GM15510 (cell line): ENCODE data around the gene MALRD1.

Experiments used
- POLR2A ChIP-seq: IDR thresholded peaks from 3 replicates; pipeline ENCODE4 v1.6.1; 2011; ENCODE audit warnings: borderline replicate concordance; ENCODE audit not compliant: insufficient read length; ENCODE audit errors: extremely low read depth

MALRD1 gene

GRCh38 chr10:19579761-19580545, 531.4 kb downstream of the MALRD1 start:
- TF ChIP-seq POLR2A: no peak

- no peak for TF ChIP-seq POLR2A
Measured at GRCh38 chr10:19580691-19581090, 532.1 kb downstream of the MALRD1 start.

- TF ChIP-seq POLR2A: no peak
Measured at GRCh38 chr10:19588608-19589007, 540.0 kb downstream of the MALRD1 start.

GRCh38 chr10:19592276-19592675, 543.7 kb downstream of the MALRD1 start:
- TF ChIP-seq POLR2A: no peak

GRCh38 chr10:19595212-19595845, 546.7 kb downstream of the MALRD1 start:
- TF ChIP-seq POLR2A: no peak

- TF ChIP-seq POLR2A: no peak
Measured at GRCh38 chr10:19605806-19606205, 557.2 kb downstream of the MALRD1 start.

- no peak for TF ChIP-seq POLR2A
Measured at GRCh38 chr10:19606968-19607367, 558.4 kb downstream of the MALRD1 start.

- no peak for TF ChIP-seq POLR2A
Measured at GRCh38 chr10:19611775-19612174, 563.2 kb downstream of the MALRD1 start.

- no peak for TF ChIP-seq POLR2A
Measured at GRCh38 chr10:19616966-19617365, 568.4 kb downstream of the MALRD1 start.

GRCh38 chr10:19620811-19621210, 572.2 kb downstream of the MALRD1 start:
- TF ChIP-seq POLR2A: no peak

GRCh38 chr10:19623321-19623720, 574.7 kb downstream of the MALRD1 start:
- TF ChIP-seq POLR2A: no peak

GRCh38 chr10:19626156-19626555, 577.6 kb downstream of the MALRD1 start:
- TF ChIP-seq POLR2A: no peak

- no peak for TF ChIP-seq POLR2A
Measured at GRCh38 chr10:19628767-19629560, 580.4 kb downstream of the MALRD1 start.

GRCh38 chr10:19629567-19629966, 581.0 kb downstream of the MALRD1 start:
- TF ChIP-seq POLR2A: no peak

GRCh38 chr10:19634163-19634562, 585.6 kb downstream of the MALRD1 start:
- no peak for TF ChIP-seq POLR2A
